HG03378 (cell line): ENCODE measurements around the gene SEMA5A.

Source experiments
- ATAC-seq: cut with Tn5 transposase; IDR thresholded peaks from one replicate; pipeline ENCODE4 v1.9.1; 2021; ENCODE audit warnings: mild to moderate bottlenecking, moderate library complexity; ENCODE audit not compliant: unreplicated experiment

Gene SEMA5A

GRCh38 chr5:9139344-9139743, 406.5 kb downstream of the SEMA5A start:
- ATAC-seq: no peak

DNA sequence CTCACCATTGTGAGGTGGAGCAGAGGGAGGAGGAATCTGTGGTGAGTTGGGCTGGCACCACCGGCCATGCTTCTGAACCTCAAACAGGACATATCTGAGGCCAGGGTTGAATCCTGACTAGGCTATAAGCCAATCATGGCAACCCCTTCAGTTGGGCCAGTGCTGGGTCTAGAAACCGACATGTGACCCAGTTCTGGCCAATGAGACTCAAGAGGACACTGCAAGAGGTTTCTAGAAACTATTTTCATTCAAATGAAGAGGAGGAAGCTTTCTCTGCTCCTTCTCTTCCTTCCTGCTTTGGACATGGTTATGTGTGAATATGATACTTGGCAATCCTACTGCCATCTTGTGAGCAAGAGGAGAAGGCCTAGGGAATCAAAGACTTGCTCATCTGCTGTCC, 417.7 kb downstream of the SEMA5A start:
- ATAC-seq: no peak

GRCh38 chr5:9126490-9126889, 419.4 kb downstream of the SEMA5A start:
- ATAC-seq: no peak

GRCh38 chr5:9125852-9126251, 420.0 kb downstream of the SEMA5A start:
- ATAC-seq: peak; percentile 80

GRCh38 chr5:9124838-9125237, 421.0 kb downstream of the SEMA5A start:
- no peak for ATAC-seq

DNA sequence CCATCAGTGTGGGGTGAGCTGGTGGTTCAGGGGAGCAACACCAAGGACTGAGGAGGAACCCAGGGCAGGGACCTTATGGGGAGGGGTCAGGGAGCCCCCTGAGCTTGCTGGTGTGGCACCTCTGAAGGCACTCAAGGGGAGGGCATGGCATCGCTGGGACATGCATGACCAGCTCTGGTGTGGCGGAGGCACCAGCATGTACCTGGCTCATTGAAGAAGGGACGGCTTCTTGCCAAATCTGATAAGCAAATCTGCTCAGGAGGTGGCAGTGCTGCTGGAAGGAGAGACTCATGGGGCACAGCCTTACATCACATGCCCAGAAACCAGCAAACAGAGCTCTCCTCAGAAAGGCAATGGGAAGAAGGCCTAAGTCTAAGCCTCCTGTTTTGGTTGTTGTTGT, 421.8 kb downstream of the SEMA5A start:
- no peak for ATAC-seq

DNA sequence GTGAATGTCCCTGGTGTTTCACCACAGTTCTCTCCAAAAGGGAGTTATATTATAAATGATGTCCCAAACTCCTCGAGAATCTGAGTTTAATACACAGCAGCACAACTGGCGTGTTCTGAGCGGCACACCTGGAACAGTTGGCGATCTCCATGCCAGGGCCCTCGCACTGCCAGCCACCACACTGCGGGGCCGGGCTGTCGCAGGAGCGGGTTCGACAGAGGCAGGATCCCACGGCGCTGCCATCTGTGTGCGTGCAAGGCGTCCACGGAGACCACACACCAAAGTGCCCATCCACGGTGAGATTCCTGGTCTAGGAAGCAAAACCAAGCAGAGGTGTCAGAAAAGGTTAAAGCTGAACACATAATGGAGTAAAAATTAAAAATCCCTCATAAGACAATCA, 423.3 kb downstream of the SEMA5A start:
- ATAC-seq: no peak

DNA sequence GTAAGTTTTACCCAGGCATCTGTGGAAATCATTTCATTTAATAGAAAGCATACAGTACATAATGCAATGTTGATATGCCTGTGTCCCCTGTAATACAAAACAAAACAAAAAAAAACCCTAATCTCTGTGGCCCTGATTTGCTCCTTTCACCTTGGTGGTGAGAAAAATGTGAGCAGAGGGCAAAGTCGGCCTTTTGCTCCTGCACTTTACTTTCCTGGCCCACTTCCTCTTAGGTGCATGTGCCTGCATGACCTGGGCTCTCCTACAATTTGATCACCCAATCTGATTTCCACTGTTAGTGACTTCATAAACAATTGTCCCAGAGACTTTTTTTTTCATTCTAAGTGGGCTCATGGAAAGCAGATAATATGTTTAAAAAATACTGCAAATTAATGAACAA, 424.3 kb downstream of the SEMA5A start:
- ATAC-seq: no peak

DNA sequence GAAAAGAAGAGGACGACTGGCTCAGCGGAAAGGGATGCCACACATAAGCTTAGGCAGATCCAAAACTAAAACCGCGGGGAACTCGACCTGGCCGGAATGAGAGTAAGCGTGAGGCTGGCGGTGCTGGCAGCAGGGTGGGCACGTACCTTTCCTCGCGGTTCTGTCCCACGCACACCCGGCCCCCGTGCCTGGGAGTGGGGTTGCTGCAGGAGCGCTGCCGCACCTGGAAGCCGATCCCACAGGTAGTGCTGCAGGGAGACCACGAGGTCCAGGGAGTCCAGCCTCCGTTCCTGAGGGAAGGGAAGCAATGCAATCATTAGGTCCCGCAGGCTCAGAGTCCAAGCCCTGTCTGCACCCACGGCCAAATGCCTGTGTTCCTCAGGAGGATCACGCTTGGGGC, 427.0 kb downstream of the SEMA5A start:
- no peak for ATAC-seq

DNA sequence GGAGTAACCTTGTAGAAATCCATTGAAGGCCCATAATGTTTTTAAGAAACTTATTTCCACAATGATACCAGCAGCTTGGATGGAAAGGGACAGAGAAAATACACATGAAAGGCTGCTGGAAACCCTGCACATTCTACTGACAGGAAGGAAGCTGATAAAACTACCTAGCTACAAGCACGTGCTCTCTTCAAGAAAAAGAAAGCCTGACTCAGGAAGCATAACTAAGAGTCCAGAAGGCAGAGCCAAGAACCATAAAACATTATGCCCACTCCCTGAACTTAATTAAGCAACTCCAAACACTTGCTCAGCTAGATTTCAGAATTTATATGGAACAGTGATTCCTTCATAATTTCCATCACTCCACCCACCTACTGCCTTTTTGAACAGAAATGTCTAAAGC, 430.8 kb downstream of the SEMA5A start:
- ATAC-seq: no peak

DNA sequence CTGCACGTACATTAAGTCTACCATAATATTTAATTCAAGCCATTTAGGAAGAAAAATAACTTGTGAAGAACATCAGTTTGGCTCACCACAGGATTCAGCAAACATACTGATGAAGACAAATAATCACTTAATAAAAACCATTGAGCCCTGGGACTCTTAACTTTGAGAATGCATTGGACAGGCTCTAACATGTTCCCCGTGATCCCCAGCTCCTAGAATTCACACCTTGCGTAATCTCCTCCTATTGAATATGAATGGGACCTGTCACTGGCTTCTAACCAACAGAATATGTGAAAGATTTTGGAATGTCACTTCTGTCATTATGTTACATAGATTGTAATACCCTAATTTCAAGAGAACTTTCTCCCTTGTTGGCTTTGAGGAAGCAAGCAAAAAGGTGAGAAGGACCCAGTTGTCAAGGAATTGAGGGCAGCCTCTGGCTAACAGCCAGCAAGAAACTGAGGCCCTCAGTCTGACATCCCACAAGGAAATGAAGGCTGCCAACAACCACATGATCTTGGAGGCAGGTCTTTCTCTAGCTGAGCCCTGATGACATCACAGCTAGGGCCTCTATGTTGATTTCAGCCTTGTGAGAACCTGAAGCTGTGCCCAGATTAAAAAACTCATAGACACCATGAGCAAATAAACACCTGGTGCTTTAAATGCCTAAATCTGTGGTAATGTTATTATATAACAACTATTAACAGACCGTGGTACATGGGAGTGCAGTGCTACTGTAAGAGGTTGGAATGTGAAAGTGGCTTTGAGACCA, 433.2 kb downstream of the SEMA5A start:
- ATAC-seq: no peak

- no peak for ATAC-seq
These were observed 437.7 kb downstream of the SEMA5A start for GRCh38 chr5:9108162-9108561.

DNA sequence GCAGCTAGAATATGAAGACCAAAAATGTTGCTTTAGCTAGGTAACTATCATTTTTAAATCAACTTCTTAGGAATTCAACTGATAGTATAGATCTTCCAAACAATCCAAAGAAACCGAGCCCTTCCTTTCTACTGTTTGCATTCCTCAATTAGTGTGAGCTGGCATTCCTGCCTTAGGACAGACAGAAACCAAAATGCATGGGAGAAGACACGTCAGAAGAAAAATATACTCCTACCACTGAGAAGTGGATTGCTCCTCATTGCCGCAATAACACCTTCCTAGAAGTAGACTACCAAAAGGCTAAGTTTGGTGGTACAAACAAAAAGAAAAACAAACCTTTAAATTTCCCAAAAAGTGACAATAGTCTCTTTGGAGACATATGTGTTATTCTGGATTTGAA, 440.0 kb downstream of the SEMA5A start:
- no peak for ATAC-seq

GRCh38 chr5:9104571-9105339, 441.1 kb downstream of the SEMA5A start:
- no peak for ATAC-seq

DNA sequence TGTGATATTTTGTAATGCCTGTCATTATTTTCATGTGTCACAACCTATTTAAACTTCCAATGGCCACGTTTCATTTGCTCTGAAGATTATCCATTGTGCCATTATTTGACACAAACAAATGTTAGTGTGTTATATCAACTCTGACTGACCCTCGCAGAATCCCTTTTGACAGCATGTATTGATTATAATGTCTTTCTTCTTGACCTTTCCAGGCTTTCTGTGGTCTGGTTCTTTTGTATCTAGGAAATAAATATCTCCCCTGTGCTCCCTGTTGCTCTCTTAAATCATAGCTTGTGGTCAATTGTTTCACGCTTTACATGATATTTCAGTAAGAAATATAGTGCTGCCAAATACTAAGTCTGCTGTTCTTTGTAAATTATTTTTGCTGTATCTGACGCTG, 442.6 kb downstream of the SEMA5A start:
- no peak for ATAC-seq

DNA sequence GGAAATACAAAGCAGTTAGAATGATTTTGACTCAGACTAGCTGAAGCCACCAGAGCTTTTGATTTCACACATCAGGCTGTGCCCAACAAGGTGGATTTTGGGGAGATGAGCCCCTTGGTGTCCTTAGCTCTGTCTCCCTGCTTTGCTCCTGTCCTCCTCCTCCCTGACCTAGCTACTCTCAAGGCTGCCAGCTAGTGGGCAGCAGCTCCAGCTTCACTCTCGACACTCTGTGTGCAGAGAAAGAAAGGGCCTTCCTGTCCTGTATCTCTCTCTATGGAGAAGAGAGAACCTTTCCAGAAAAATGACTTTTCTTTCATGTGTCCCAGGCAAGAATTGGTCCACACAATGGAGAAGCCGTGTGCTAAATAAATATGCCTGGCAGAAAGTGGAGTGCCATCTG, 446.2 kb downstream of the SEMA5A start:
- no peak for ATAC-seq

GRCh38 chr5:9098990-9099389, 446.9 kb downstream of the SEMA5A start:
- ATAC-seq: no peak

DNA sequence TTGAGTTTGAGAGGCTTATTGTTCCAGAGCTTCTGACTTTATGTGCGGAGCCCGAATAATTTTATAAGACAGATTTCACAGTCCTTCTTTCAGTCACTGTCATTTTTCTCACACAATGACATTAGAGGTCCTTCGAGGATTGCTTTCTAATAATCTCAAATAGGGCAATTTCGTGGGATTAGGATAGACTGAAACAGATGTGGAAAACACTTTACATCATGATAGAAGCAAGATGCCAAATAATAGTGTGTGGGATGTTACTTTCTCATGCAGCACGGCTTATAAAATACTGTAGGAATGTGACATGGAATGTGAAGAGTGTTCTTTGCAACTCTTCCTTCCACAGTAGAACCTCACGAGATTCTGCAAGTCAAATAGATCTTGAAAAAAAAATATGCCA, 451.3 kb downstream of the SEMA5A start:
- no peak for ATAC-seq

DNA sequence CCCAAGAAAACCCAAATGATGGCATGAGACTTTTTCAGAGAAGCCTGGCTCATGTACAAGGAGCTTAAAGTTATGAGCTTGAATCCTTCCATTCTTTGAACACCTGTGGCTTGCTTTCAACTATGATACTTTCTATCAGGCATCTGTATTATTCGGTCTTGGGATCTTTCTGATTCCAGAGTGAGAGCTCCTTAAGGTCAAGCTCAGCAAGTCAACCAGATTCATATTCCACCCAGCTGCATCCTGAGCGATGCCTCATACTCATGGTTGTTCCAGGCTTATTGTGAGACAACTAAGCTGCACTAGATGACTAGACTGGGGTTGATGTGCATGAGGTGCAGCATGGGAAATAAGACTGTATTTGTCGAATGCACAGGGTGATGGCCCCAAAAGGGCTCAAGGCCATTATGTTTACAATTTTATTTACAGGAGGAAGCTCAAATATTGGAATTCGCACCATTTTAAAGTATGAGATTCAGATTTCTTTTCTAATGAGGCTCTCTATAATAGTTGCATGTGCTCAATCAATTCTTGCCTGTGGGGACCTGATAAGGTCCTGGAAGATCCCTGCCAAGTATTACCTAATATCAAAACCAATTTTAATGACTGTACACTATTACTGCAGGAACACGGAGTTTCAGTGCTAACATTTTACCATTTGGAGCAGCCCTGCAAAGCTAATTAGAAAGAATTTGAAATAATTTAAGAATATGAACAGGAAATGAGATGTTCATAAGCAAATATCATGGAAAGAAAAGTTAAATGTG, 453.8 kb downstream of the SEMA5A start:
- ATAC-seq: no peak

DNA sequence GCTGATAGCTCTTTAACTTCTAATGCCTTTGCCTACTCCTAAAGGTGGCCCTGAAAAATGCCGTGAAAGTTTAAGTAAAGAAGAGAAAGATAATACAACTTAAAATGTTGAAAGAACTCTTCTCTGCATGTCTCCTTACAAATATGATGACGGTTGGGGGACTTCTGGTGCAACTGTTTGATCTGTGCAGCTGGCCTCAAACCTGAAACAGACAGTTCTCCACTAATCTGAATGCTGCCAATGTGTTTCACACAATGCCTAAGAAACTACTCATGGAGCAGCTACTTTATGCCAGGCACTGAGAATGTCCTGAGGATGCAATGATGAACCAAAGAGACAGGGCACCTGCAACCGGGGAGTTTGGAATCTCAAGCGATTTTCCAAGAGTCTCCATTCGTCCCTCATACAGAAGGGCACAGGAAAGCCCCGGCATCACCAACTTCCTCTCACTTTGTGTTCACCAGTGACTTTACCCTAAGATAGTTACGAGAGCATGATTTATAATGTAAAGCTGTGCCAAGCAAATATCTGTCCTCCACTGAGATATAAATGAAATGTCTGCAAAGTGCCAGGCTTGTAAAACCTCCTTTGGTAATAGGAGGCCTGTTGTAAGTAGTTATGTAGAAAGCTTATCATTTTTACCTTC, 455.4 kb downstream of the SEMA5A start:
- no peak for ATAC-seq

GRCh38 chr5:9089893-9090292, 456.0 kb downstream of the SEMA5A start:
- ATAC-seq: no peak
